Measurements from ENCODE around the gene ALAS1.
A peak's percentile ranks its signal among the peaks of the same experiment; 100 is the strongest.

Gene ALAS1

DNA sequence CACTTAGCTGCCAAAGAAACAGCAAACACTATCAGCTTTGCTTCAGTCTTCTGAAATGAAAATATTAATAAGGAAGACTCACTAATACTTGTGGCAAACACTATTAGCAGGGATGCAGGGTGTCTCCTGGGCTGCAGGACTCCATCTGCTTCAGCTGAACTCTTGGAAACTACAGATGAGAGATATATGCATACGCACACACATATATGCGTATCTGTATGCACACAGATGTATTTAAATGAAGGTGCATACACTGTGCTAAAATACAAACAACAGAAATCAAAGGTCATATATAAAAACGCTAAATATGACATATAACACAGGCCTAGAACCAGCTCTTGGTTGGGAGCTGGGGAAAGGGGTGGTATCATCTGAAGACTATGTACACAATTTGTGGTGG is 58.2 kb downstream of the ALAS1 start:
- no peak for DNase-seq

DNA sequence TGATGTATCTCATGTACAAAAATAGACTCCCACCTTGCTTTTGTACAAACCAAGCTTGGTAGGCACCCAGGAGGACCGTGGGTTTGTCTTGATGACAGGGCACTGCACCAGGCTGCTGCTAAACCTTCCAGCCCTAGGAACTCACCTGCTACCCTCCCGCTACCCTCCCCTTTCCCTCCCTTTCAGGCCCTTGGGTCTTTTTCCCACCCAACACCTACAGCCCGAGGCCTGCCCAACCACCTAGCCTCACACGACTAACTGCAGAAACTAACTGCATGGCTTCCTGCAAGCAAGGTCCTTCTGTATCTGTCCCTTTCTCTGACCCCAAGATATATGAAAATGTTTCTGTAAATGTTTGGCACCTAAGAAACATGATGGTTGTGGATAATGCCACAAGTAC is 58.7 kb downstream of the ALAS1 start:
- DNase-seq = no peak

GRCh38 chr3:52257911-52258310 is 60.0 kb downstream of the ALAS1 start:
- DNase-seq = no peak

DNA sequence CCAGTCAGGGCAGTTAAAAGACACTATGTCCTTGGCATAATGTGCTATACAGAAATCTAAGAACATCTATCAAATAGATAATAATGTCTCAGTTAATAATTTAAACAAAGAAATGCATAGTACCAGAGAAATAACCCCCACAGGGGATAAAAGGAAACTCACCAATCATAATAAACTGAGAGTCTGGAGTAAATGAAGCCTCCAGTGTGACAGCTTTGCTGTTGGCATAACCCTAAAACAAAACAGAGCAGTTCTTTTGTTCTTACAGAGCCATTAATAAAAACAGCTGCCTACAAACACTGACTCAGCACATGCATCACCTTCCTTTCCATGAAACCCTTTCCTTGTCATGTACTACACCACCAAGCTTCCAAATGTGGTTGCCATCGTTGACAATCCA is 61.1 kb downstream of the ALAS1 start:
- DNase-seq = no peak

GRCh38 chr3:52259448-52259847 is 61.5 kb downstream of the ALAS1 start:
- DNase-seq = no peak

DNA sequence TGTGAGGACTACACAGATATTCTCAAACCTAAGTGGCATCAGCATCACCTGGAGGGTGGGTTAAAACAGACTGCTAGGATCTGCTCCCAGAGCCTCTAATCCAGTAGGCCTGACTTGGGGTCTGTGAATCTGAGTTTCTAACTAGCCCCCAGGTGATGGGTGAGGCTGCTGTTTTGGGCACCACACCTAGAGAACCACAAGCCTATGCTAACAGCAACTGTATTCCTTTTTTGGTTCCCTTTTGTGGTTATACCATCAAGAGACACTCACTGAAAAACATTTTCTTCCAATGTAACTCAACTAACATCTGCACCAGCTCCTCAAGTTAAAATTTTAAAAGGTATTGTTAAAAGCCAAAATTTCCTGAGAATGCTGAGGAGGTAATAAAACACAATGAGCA is 64.5 kb downstream of the ALAS1 start:
- DNase-seq = peak in 1 of 6 experiments; percentile 18
